Activated CD4-positive, alpha-beta memory T cell treated with anti-CD3 and anti-CD28 coated beads for 36 hours (primary cell): ENCODE measurements around the gene PRR5. TPM values are rescaled to one million over a fixed set of nuclear protein-coding genes. Genes with fewer than 3 reads are reported as not detected.
"Not testable (repeated sequence)": the region's sequence is repeated elsewhere in the genome, so short reads cannot be mapped to it uniquely, and the experiment has no call there.

Source experiments
- CTCF ChIA-PET: fragments of 350-600 bp; sonication (Branson Sonifier 250); formaldehyde crosslinking; loops from one replicate; lab custom pipeline; 2021; ENCODE audit warnings: antibody characterized with exemption, inconsistent platforms; lab: Charles Lee
- POLR2A ChIA-PET: fragments of 350-600 bp; sonication (Branson Sonifier 250); formaldehyde crosslinking; loops from one replicate; lab custom pipeline; 2021; ENCODE audit warnings: antibody characterized with exemption; lab: Charles Lee
- DNase-seq: peaks from one replicate; pipeline ENCODE4 v3.0.0-alpha.2; 2020
- H3K27ac Mint-ChIP-seq: one replicate; pipeline ENCODE4 v1.8.0; 2021; ENCODE audit warnings: mixed read lengths
- H3K27me3 Mint-ChIP-seq: one replicate; pipeline ENCODE4 v1.8.0; 2021; ENCODE audit warnings: mixed read lengths
- H3K36me3 Mint-ChIP-seq: one replicate; pipeline ENCODE4 v1.8.0; 2021; ENCODE audit warnings: mixed read lengths
- H3K4me1 Mint-ChIP-seq: one replicate; pipeline ENCODE4 v1.8.0; 2021; ENCODE audit warnings: low read depth, mixed read lengths
- H3K4me3 Mint-ChIP-seq: one replicate; pipeline ENCODE4 v1.8.0; 2021; ENCODE audit warnings: mild to moderate bottlenecking, mixed read lengths
- H3K9me3 Mint-ChIP-seq: one replicate; pipeline ENCODE4 v1.8.0; 2021; ENCODE audit warnings: mixed read lengths
- intact Hi-C: fragments of 100-400 bp; cut with micrococcal nuclease; formaldehyde crosslinking; loops from one replicate; pipeline ENCODE4 v1.15.1; 2023
- total RNA-seq, 2 experiments: library from RNA; stranded (reverse); gene quantifications; one replicate each; pipeline ENCODE4 v1.2.3, GENCODE V29; 2021

Gene PRR5
- total RNA-seq, 2 experiments from 2014 or later: 10.3 to 11.8 TPM

- Mint-ChIP-seq H3K27ac (no peak overlapping the region), H3K4me1 (no peaks in the 10 kb centered on the region), H3K4me3 (no peak overlapping the region), H3K9me3 (no peaks in the 10 kb centered on the region), H3K27me3 (no peaks in the 10 kb centered on the region), H3K36me3 (no peaks in the 10 kb centered on the region)
- ChIA-PET CTCF (interaction anchor here (1.1 kb wide), 1 partner anchor 42 kb away, joined by 4 read pairs; no protein-coding TSS in a partner anchor), POLR2A (no interaction called here)
- intact Hi-C loops: no loop called here
- no peak for DNase-seq
These were observed 38.3 kb downstream of the PRR5 start for GRCh38 chr22:44740307-44740706.

GRCh38 chr22:44741929-44742328 lies 39.9 kb downstream of the PRR5 start:
- intact Hi-C loops: no loop called here
- Mint-ChIP-seq H3K36me3 (no peaks in the 10 kb centered on the region), H3K27me3 (peaks cover 4% of the 10 kb centered on the region), H3K9me3 (no peaks in the 10 kb centered on the region), H3K4me3 (no peak overlapping the region), H3K4me1 (no peaks in the 10 kb centered on the region), H3K27ac (no peak overlapping the region)
- POLR2A ChIA-PET: no interaction called here
- DNase-seq: no peak
- CTCF ChIA-PET: no interaction called here

- H3K9me3 Mint-ChIP-seq: no peaks in the 10 kb centered on the region
- no peak for DNase-seq
- no peaks in the 10 kb centered on the region for H3K36me3 Mint-ChIP-seq
- peaks cover 6% of the 10 kb centered on the region for H3K27me3 Mint-ChIP-seq
- intact Hi-C loops: no loop called here
- ChIA-PET POLR2A (no interaction called here), CTCF (no interaction called here)
- H3K4me3 Mint-ChIP-seq: no peak overlapping the region
- no peak overlapping the region for H3K27ac Mint-ChIP-seq
- no peaks in the 10 kb centered on the region for H3K4me1 Mint-ChIP-seq
These were observed 41.2 kb downstream of the PRR5 start for GRCh38 chr22:44743247-44743646.

GRCh38 chr22:44743804-44744211 lies 41.8 kb downstream of the PRR5 start:
- ChIA-PET POLR2A (no interaction called here), CTCF (no interaction called here)
- Mint-ChIP-seq H3K27me3 (peaks cover 9% of the 10 kb centered on the region), H3K36me3 (no peaks in the 10 kb centered on the region), H3K4me1 (no peaks in the 10 kb centered on the region), H3K4me3 (no peak overlapping the region), H3K27ac (no peak overlapping the region), H3K9me3 (no peaks in the 10 kb centered on the region)
- DNase-seq: no peak
- intact Hi-C loops: no loop called here

DNA sequence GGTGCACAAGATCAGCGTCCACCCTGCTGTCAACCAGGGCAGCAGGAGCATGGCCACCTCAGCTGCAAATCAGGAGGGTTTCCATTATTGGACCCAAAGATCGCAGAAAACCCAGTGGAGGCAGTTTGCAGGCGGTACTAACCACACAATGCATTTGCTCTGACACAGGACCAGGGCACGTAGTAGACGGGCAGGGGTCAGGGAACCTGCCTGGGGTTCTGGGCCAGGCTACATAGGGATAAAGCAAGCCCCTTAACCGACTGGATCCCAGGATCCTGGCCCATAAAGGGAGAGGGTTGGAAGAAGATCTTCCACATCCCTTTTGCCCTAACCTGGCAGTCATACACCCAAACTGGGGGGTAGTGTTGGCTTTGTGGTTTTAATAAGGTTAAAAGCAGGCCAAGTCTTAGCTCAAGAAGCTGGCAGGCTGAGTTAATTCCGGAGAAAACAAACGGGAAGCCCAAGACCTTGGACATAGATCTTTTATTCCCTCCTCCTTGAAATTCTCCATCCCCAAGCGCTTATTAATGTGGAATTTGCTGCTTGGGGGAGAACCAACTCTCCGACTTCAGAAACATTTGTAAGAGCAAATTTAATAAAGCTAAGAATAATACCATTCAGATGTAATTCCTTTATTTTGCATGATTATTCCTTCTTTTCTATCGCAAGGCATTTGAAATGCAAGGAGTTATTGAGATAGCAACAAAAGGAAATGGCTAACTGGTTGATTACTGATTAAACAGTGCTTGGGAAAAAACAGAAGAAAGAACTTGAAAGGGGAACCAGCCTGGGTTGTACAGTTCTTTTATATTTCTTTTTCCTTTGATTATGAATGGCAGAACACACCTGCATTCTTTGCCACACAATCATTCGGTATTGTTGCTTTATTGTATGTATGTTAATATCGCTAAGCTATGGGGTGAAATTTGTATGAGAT lies 44.1 kb downstream of the PRR5 start:
- intact Hi-C loops: no loop called here
- H3K4me1 Mint-ChIP-seq: no peaks in the 10 kb centered on the region
- ChIA-PET CTCF (interaction anchor here (1.0 kb wide), 1 partner anchor 9 kb away, joined by 4 read pairs; no protein-coding TSS in a partner anchor), POLR2A (no interaction called here)
- peaks cover 16% of the 10 kb centered on the region for H3K27me3 Mint-ChIP-seq
- no peaks in the 10 kb centered on the region for H3K36me3 Mint-ChIP-seq
- H3K9me3 Mint-ChIP-seq: peaks cover 3% of the 10 kb centered on the region
- no peak for DNase-seq
- H3K27ac Mint-ChIP-seq: no peak overlapping the region
- H3K4me3 Mint-ChIP-seq: no peak overlapping the region

GRCh38 chr22:44747784-44748127 lies 45.8 kb downstream of the PRR5 start:
- H3K36me3 Mint-ChIP-seq, CTCF ChIA-PET, H3K4me1 Mint-ChIP-seq, H3K27ac Mint-ChIP-seq, POLR2A ChIA-PET, H3K4me3 Mint-ChIP-seq, intact Hi-C loops, DNase-seq, H3K9me3 Mint-ChIP-seq: not testable (repeated sequence)
- H3K27me3 Mint-ChIP-seq: peaks cover 20% of the 10 kb centered on the region

DNA sequence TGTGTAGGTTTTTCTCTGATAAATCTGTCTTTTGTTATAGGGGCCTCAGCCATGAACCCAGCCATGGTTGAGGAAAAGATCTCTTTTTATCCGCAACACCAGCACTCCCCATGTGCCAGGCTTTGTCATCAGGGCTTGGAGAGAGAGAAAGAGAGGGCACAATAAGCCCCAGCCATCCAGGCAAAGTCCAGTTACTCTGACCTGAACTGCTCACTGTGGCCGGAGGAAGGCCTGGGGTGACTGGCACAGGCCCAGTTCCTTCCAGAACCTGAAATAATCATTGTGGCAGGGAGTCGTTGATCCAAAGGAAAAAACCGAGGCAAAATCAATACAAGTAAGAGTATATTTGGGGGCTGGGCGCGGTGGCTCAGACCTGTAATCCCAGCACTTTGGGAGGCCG lies 46.5 kb downstream of the PRR5 start:
- peaks cover 28% of the 10 kb centered on the region for H3K27me3 Mint-ChIP-seq
- intact Hi-C loops: no loop called here
- peaks cover 3% of the 10 kb centered on the region for H3K9me3 Mint-ChIP-seq
- ChIA-PET POLR2A (no interaction called here), CTCF (no interaction called here)
- peaks cover 4% of the 10 kb centered on the region for H3K4me1 Mint-ChIP-seq
- H3K36me3 Mint-ChIP-seq: no peaks in the 10 kb centered on the region
- DNase-seq: no peak
- no peak overlapping the region for H3K27ac Mint-ChIP-seq
- no peak overlapping the region for H3K4me3 Mint-ChIP-seq

DNA sequence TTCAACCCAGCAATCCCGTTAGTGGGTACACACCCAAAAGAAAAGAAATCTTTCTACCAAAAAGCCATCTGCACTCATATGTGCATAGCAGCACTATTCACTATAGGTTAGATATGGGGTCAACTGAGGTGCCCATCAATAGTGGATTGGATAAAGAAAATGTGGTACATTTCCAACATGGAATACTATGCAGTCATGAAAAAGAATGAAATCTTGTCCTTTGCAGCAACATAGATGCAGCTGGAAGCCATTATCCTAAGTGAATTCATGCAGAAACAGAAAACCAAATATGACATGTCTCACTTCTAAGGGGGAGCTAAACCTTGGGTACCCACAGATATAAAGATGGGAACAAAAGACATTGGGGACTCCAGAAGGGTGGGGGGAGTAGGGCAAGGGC lies 48.5 kb downstream of the PRR5 start:
- Mint-ChIP-seq H3K4me1 (peaks cover 4% of the 10 kb centered on the region), H3K9me3 (peaks cover 3% of the 10 kb centered on the region), H3K36me3 (no peaks in the 10 kb centered on the region), H3K27ac (no peak overlapping the region), H3K27me3 (peaks cover 42% of the 10 kb centered on the region), H3K4me3 (no peak overlapping the region)
- ChIA-PET CTCF (no interaction called here), POLR2A (no interaction called here)
- intact Hi-C loops: no loop called here
- DNase-seq: no peak

GRCh38 chr22:44752285-44753188 lies 50.5 kb downstream of the PRR5 start, which contains the start of gene ARHGAP8:
ARHGAP8 (plus strand) TSS chr22:44752575; CDS start chr22:44786528, 33,953 bp downstream.
- peaks cover 4% of the 10 kb centered on the region for H3K4me1 Mint-ChIP-seq
- no peak within 1 kb of the TSS for H3K27ac Mint-ChIP-seq
- no peaks in the 10 kb centered on the region for H3K36me3 Mint-ChIP-seq
- POLR2A ChIA-PET: no interaction called here
- CTCF ChIA-PET: interaction anchor here (1.3 kb wide), 1 partner anchor 56 kb away, joined by 3 read pairs; no protein-coding TSS in a partner anchor
- intact Hi-C loops: no loop called here
- DNase-seq: peak; percentile 28
- peaks cover 3% of the 10 kb centered on the region for H3K9me3 Mint-ChIP-seq
- peak within 1 kb of the TSS; percentile 65 for H3K4me3 Mint-ChIP-seq
- peaks cover 36% of the 10 kb centered on the region for H3K27me3 Mint-ChIP-seq

DNA sequence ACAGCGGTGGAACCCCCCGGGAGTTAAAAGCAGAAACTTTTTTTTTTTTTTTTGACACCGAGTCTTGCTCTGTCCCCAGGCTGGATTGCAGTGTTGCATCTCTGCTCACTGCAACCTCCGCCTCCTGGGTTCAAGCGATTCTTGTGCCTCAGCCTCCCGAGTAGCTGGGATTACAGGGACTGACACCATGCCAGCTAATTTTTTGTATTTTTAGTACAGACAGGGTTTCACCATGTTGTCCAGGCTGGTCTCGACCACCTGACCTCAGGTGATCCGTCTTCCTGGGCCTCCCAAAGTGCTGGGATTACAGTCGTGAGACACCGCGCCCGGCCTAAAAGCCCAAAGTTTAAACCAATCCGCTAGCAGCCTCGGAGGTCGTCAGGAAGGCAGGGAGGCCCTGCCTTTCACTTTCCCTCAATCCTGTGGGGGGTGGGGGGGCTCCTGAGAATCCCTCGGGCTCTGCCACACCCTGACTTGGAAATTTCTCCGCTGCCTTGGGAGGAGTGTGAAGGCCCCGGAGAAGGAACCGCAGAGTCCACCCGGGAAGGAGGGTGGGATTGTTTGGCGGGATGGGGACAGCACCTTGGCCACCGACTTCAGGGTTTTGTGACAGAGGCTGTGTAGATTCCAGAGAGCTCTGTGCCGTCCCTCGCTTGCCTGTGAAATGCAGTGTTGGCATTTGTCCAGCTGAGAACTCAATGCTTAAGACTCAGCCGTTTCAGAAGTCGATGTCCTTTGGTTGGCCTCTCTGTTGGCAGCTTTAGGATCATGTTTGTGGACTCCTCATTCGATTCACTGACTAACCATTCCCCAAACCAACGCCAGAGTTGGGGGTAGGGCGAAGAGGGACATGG lies 51.4 kb downstream of the PRR5 start:
- H3K27ac Mint-ChIP-seq: no peak overlapping the region
- H3K36me3 Mint-ChIP-seq: no peaks in the 10 kb centered on the region
- peaks cover 3% of the 10 kb centered on the region for H3K9me3 Mint-ChIP-seq
- H3K4me1 Mint-ChIP-seq: peaks cover 4% of the 10 kb centered on the region
- no peak for DNase-seq
- intact Hi-C loops: no loop called here
- CTCF ChIA-PET: no interaction called here
- POLR2A ChIA-PET: no interaction called here
- H3K27me3 Mint-ChIP-seq: peaks cover 38% of the 10 kb centered on the region
- H3K4me3 Mint-ChIP-seq: peak overlapping the region; percentile 65

GRCh38 chr22:44754998-44755397 lies 53.0 kb downstream of the PRR5 start:
- peaks cover 4% of the 10 kb centered on the region for H3K4me1 Mint-ChIP-seq
- H3K27ac Mint-ChIP-seq: no peak overlapping the region
- H3K4me3 Mint-ChIP-seq: no peak overlapping the region
- H3K9me3 Mint-ChIP-seq: peaks cover 3% of the 10 kb centered on the region
- H3K27me3 Mint-ChIP-seq: peaks cover 38% of the 10 kb centered on the region
- ChIA-PET CTCF (no interaction called here), POLR2A (no interaction called here)
- no peaks in the 10 kb centered on the region for H3K36me3 Mint-ChIP-seq
- intact Hi-C loops: no loop called here
- no peak for DNase-seq
